GM18508 (cell line): Measurements from ENCODE around the gene RPGRIP1L.

Experiments
- ATAC-seq: cut with Tn5 transposase; IDR thresholded peaks from one replicate; pipeline ENCODE4 v1.9.1; 2021; ENCODE audit warnings: moderate number of reproducible peaks; ENCODE audit not compliant: insufficient read depth, unreplicated experiment

RPGRIP1L gene

DNA sequence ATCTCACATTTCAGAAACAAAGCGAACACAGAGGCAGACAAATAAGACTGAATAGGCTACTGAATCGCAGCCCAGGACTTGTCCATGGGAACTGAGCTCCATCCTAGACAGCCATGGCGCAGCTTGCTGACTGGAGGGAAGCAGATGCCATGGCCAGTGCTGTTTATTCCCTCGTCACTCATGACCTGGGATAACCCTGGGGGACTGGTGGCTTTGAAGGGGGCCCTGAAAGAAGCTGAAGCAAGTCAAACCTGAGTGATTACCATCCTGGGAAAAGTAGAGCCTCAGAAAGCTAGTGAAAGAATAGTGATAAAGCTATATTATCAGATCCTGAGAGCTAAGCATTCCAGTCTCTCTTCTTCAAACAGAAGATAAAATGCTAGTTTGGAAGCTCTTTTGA, 94.1 kb downstream of the RPGRIP1L start:
- ATAC-seq = no peak

DNA sequence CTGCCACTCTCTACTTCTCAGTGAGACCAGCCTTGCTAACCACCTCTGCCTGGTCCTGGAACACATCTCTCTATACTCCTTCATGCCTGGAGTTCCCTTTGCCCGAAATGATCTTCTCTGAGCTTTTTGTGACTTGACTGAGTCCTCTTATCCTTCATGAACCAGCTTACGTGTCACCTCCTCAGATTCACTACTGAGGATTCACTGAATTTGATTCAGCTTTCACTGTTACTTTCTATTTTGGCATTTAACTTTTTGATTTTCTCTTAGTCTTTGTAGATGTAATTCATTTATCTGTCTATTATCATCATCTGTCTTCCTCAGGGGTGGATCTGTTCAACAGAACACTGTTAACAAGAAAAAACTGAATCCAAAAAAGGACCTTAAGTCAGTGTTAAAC, 95.6 kb downstream of the RPGRIP1L start:
- no peak for ATAC-seq

- no peak for ATAC-seq
These were observed 97.7 kb downstream of the RPGRIP1L start for GRCh38 chr16:53605831-53606400.

DNA sequence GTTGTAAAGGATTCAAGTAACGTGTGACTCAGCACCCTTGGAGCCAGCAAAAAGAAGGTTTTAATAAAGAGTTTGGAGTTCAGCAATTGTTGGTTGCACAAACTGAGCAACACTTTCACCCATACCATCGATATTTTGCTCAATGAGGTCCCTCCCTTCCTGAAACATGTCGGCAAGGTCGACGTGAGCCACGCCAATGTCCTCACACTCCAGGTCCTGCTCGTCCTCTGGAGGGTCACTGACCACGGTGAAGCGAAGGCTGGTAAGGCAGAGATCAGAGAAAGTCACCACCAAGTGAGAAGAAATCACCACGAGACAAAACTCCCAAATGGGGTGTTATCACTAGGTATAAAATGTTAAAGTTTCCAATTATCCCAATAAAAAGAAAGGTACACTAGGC, 98.3 kb downstream of the RPGRIP1L start:
- ATAC-seq = no peak

DNA sequence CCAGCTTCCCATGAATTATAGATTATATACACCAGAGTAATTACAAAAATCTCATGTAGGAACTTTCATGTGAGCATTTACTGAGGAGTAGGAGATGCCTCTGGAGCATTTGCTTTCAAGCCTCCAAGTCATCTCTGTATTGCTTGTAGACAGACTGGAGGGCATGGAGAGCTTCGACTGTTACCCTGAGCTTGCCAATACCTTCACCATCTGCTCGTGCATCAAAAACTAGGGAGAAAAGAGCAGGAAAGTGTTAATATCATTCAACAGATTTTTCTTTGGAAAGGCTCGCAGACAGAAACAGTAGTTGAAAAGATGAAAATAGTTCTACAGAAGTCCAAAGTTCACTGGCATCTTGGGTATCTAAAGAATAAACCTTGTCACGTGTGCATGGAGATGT, 101.7 kb downstream of the RPGRIP1L start:
- ATAC-seq = no peak

DNA sequence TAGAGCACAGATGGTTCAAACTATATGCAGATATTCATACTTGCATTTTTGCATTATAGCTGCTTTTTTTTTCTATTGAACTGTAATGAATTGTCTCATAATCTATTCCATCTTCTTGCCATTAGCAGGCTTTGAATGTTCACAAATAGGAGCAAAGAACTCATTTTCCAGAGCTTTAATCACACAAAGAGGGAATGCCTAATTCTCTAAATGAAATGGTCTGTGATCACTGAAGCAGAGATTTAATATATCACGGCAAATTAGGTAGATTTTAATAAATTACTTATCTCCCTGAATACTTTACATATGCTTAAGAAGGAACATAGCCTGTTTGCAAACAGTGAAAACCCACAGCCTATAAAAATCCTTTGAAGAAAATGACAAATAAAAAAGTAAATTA, 103.0 kb downstream of the RPGRIP1L start:
- no peak for ATAC-seq

- no peak for ATAC-seq
These were observed 103.5 kb downstream of the RPGRIP1L start for GRCh38 chr16:53600126-53600525.

- ATAC-seq = no peak
These were observed 104.1 kb downstream of the RPGRIP1L start for GRCh38 chr16:53599548-53599947.

GRCh38 chr16:53598511-53599275, 105.0 kb downstream of the RPGRIP1L start:
- no peak for ATAC-seq

GRCh38 chr16:53597776-53598175, 105.9 kb downstream of the RPGRIP1L start:
- ATAC-seq = no peak

DNA sequence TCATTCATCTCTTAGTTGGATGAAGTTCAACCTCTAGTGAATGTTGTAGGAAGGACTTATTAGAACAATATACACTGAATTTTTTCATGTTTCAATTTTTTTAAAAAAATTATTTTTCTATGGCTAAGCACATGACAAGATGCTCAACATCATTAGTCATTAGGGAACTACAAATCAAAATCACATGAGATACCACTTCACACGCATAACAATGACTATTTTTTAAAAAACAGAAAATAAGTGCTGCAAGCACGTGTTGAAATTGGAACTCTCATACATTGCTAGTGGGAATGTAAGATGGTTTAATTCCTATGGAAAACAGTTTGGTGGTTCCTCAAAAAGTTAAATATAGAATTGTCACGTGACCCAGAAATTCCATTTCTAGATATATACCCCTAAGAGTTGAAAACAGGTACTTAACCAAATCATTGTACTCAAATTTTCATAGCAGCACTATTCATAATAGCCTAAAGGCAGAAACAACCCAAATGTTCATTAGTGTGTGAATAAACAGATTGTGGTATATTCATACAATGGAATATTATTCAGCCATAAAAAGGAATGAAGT, 115.5 kb downstream of the RPGRIP1L start:
- ATAC-seq = no peak

GRCh38 chr16:53583401-53583800, 120.3 kb downstream of the RPGRIP1L start:
- ATAC-seq = no peak

DNA sequence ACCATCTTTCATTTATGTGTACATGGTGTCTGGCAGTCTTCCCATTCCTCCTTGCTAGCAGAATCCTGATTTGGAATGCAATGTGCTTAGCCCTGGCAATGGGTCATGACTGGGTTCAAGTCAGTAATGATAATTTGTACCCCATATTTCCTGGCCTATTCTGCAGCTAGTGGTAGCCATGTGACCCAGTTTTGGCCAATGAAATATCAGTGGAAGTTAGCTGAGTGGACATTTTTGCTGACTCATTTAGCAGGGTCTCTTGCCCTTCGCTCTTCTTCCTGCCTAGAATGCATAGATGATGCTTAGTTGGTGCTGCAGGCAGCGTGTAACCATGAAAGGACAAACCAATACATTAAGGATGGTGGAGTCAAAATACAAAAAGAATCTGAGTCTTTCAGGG, 121.9 kb downstream of the RPGRIP1L start:
- no peak for ATAC-seq

DNA sequence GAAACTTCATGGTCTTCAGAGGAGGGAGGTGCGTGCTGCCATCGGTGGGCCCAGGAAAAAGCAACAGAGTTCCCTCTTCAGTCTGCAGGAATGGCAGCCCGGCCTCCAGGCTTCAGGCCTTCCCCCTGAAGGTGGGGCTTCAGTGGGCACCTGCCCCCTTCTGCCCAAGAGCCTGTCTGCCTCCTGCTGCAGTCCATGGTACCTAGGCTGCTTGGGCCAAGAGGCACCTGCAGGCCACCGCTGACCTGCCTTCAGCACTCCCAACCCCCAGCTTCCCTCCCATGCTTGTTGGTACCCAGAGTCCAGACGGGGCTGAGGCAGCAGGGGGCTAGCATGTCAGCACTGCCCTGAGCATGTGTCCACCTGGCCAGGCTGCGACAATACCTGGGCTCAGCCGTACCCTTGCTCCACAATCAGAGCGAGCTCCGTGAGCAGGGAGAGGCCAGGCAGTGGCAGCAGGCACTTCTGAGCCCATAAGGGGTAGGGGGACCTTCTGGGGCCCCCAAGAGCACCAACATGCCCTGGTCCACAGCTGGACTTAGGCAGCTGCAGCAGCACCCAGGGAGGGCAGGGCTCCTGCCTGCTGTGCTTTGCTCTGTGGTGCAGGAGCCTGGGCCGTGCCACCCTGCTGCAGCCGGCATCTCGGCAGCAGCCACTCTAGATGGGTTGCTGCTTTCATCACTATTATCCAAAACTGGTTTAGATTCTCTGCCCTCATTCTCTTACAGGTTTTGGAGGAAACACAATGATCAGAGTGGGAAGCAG, 123.4 kb downstream of the RPGRIP1L start:
- ATAC-seq = no peak

DNA sequence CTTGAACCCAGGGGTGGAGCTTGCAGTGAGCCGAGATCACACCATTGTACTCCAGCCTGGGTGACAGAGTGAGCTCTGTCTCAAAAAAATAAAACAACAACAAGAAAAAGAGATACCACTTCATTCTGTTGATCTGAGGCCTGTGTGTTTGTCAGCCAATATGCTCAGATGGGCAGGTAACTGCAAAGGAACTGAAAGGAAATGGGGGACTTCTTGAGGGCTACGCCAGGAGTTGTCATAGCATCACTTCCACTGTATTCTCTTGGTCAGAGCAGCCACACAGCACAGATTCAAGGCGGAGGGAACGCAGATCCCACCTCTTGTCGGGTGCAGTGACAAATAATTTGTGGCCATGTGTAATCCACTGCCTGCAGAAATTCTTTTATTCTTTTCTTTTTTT, 126.8 kb downstream of the RPGRIP1L start:
- no peak for ATAC-seq

GRCh38 chr16:53576210-53576609, 127.4 kb downstream of the RPGRIP1L start:
- ATAC-seq = no peak

DNA sequence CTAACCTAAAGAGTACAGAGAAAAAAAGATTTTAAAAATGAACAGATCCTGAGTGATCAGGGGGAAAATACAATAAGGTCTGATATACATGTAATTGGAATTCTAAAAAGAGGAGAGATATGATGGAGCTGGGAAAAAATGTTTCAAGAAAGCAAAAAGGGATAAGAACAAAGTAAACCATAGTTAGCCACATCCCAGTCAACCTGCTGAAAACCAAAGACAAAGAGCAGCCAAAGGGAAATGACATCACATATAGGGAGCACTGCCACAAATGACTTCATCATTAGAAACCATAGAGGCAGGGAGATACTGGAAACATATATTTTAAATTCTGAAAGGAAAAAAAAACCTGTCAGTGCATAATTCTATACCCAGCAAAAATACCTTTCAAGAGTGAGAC, 131.9 kb downstream of the RPGRIP1L start:
- ATAC-seq = no peak

- ATAC-seq = no peak
These were observed 137.0 kb downstream of the RPGRIP1L start for GRCh38 chr16:53566552-53567245.

DNA sequence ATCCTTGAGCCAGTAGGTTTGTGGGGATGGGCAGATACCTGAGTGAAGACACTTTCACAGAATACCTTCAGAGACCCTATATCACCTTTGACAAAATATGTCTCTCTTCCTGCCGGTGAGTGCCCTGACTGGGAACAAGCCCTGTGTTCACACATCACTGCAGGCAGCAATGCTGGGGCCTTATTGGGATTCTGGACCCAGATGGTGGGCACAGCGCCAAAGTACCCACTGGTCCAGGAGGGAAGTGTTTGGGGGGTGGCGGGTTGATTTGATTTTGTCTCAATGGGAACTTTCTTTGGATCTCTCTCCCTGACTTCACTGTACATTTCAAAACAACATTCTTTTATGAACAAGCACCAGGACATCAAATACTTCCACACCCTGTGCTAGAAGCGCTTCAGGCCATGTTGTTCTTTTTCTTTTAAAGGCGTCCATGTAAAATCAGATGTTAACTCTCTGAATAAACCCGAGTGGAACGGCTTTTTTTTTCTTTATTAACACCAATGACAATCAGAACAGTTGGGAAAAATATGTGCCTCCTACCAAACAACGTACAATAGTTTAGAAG, 138.3 kb downstream of the RPGRIP1L start:
- ATAC-seq = no peak

DNA sequence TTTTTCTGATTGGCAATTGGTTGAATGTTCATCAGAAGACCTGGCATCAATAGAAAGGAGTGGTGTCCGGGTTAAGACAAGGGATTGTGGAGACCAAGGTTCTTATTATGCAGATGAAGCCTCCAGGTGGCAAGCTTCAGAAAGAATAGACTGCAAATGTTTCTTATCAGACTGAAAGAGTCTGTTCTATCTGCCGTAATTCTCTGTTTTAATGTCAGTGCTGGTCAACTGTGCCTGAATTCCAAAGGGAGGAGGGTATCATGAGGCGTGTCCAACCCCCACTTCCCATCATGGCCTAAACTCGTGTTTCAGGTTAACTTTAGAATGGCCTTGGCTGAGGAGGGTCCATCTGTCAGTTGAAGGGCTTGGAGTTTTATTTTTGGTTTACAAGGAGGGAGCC, 140.2 kb downstream of the RPGRIP1L start:
- ATAC-seq = no peak
